ENCODE results near the gene HERC6. TPM values are rescaled to one million over a fixed set of nuclear protein-coding genes. Genes with fewer than 3 reads are reported as not detected.
"Not testable (repeated sequence)": the region's sequence is repeated elsewhere in the genome, so short reads cannot be mapped to it uniquely, and the experiment has no call there.

HERC6 gene
- total RNA-seq, 1 experiment from 2014 or later: 23.3 TPM

- no peak for DNase-seq (ENCODE audit: low spot score)
Measured at GRCh38 chr4:88390128-88390527, 11.5 kb downstream of the HERC6 start.

- no peak for DNase-seq (ENCODE audit: low spot score)
Measured at GRCh38 chr4:88391703-88392102, 13.1 kb downstream of the HERC6 start.

- DNase-seq (ENCODE audit: low spot score): no peak
Measured at GRCh38 chr4:88396681-88397080, 18.0 kb downstream of the HERC6 start.

- no peak for DNase-seq (ENCODE audit: low spot score)
Measured at GRCh38 chr4:88398381-88398780, 19.7 kb downstream of the HERC6 start.

GRCh38 chr4:88409206-88409605 is 30.6 kb downstream of the HERC6 start:
- DNase-seq (ENCODE audit: low spot score): no peak

GRCh38 chr4:88409789-88410188 is 31.1 kb downstream of the HERC6 start:
- DNase-seq (ENCODE audit: low spot score): no peak

- no peak for DNase-seq (ENCODE audit: low spot score)
Measured at GRCh38 chr4:88411491-88412096, 32.9 kb downstream of the HERC6 start.

GRCh38 chr4:88413801-88414200 is 35.1 kb downstream of the HERC6 start:
- DNase-seq (ENCODE audit: low spot score): no peak

- no peak for DNase-seq (ENCODE audit: low spot score)
Measured at GRCh38 chr4:88414755-88415154, 36.1 kb downstream of the HERC6 start.

GRCh38 chr4:88415982-88416381 is 37.3 kb downstream of the HERC6 start:
- no peak for DNase-seq (ENCODE audit: low spot score)

- DNase-seq (ENCODE audit: low spot score): no peak
Measured at GRCh38 chr4:88418411-88418810, 39.8 kb downstream of the HERC6 start.

GRCh38 chr4:88419874-88420273 is 41.2 kb downstream of the HERC6 start:
- no peak for DNase-seq (ENCODE audit: low spot score)

GRCh38 chr4:88420844-88421243 is 42.2 kb downstream of the HERC6 start:
- no peak for DNase-seq (ENCODE audit: low spot score)

GRCh38 chr4:88422403-88422802 is 43.8 kb downstream of the HERC6 start:
- no peak for DNase-seq (ENCODE audit: low spot score)

GRCh38 chr4:88429401-88429800 is 50.7 kb downstream of the HERC6 start:
- DNase-seq (ENCODE audit: low spot score): no peak

GRCh38 chr4:88435987-88436693 is 57.5 kb downstream of the HERC6 start:
- DNase-seq (ENCODE audit: low spot score): no peak

GRCh38 chr4:88437873-88438272 is 59.2 kb downstream of the HERC6 start:
- not testable (repeated sequence) for DNase-seq (ENCODE audit: low spot score)

GRCh38 chr4:88439161-88439760 is 60.6 kb downstream of the HERC6 start:
- no peak for DNase-seq (ENCODE audit: low spot score)

- no peak for DNase-seq (ENCODE audit: low spot score)
Measured at GRCh38 chr4:88440146-88440545, 61.5 kb downstream of the HERC6 start.

GRCh38 chr4:88441696-88442095 is 63.0 kb downstream of the HERC6 start:
- DNase-seq (ENCODE audit: low spot score): no peak

- peak; percentile 7 for DNase-seq (ENCODE audit: low spot score)
Measured at GRCh38 chr4:88442689-88443191, 64.1 kb downstream of the HERC6 start.

GRCh38 chr4:88443486-88443885 is 64.8 kb downstream of the HERC6 start:
- DNase-seq (ENCODE audit: low spot score): no peak

- no peak for DNase-seq (ENCODE audit: low spot score)
Measured at GRCh38 chr4:88445252-88445651, 66.6 kb downstream of the HERC6 start.
